GM18502 (cell line): ENCODE results near the gene CCDC30.

ENCODE experiments used
- ATAC-seq: cut with Tn5 transposase; IDR thresholded peaks from one replicate; pipeline ENCODE4 v1.9.1; 2021; ENCODE audit warnings: mild to moderate bottlenecking; ENCODE audit not compliant: unreplicated experiment, poor library complexity

The CCDC30 gene

DNA sequence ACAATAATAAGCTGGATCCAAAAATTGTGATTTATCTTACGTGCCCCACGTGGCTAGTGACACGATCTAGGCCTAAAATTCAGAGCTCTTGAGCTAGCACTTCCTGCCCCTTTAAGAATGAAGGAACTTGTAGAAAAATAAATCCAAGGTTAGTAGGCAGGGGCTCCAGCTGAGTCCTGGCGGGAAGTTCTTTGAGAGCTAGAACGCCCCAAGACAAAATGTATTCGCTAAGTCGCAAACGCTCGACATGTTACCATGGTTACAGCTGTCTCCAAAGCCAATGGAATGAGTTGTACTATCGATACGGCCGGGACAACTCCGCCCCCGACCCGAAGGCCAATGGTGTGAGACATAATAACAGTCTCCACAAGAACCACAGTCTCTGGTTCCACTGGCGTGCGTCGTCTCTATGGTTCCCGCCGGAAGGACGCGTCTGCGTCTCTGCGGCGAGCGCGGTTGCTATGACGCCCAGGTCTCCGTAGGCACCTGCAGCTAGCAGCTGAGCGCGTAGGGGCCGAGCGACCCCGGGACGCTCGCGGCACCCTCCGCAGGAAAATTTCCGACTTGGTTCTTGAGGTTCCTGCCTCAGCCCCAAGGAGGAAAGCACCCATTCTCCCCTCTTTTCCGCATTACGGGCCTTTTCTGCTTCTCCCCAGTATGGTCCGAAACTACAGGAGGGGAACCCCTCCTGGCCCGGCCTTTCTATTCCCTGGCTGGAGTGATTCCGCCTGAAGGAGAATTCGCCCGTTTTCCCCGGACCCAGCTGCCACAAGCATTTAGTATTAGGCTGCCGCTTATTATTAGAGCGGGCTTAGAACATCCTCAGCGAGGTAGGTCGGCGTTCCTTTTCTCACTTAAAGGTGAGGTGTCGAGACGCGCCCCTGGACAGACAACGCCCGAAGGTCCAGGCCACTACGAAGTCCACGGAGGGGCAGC lies at the start of gene CCDC30:
Gene CCDC30, plus strand, starts transcription at position 459 of the 936 bp plus-strand sequence. CDS start 17,266 bp downstream, outside the sequence.
- ATAC-seq: peak; percentile 98

DNA sequence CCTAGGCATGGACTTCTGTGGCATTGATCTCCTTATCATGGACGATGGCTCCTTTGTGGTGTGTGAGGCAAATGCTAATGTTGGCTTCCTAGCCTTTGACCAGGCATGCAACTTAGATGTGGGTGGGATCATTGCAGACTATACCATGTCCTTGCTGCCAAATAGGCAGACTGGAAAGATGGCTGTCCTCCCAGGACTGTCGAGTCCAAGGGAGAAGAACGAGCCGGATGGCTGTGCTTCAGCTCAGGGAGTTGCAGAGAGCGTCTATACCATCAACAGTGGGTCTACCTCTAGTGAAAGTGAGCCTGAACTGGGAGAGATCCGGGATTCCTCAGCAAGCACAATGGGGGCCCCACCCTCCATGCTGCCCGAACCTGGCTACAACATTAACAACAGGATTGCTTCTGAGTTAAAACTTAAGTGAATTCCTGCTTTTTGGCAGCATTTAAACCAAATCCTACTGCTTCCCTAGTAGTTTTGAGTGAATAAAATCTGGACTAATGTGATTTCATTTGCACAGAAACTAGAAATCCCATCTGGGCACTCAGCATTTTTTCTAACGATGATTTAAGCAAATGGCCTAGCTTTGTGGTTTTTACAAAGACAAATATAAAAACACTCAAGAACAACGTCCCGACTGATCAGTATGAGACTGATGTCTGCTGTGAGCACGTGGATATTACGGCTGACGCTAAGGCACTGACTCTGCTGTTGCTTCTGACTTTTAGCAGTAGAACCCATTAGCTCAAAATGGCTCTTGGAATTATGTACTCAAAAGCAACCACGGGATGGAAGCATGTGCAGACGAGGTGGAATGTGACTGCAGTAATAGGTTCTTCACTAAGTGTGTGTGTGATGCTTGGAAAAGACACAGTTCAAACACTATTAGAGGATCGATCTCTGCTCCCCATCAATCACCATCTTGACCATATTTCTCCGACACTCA lies 48.3 kb upstream of the CCDC30 start:
- no peak for ATAC-seq

DNA sequence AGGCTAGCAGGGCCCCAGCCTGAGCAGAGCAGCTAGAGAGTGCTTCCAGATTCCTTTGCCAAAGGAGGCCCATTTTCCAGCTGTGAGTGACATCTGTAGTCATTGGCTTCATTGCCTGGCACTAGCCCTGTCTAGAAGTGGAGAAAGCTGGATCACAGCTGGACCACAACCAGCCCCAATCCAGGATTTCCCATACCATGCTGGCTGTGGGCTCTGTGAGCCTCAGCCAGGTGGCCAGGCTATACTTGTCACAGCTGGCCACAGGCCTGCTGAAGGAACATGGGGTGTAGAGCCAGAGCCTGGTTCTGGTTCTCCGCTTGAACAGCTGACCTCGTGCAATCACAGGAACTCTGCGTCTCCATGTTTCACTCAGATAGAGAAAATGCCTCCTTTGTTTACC lies 45.9 kb upstream of the CCDC30 start:
- ATAC-seq: no peak

DNA sequence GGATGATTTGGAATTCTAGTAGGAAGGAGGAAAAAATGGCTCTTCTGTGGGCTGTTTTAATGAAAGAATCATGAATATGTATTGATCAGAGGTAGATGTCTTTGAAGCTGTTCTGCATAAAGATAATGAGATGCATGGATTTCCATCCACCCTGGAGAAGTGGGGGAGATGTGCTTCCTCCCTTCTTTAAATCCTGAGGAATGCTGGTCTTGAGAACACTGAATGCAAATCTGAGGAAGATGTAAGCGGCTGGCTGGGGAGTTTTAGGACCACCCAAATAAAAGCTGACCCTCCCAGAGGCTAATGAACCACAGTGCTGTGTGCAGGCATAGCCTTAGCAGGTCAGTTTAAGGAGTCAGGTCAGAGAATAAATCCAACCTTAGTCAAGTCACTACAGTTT lies 44.6 kb upstream of the CCDC30 start:
- no peak for ATAC-seq

DNA sequence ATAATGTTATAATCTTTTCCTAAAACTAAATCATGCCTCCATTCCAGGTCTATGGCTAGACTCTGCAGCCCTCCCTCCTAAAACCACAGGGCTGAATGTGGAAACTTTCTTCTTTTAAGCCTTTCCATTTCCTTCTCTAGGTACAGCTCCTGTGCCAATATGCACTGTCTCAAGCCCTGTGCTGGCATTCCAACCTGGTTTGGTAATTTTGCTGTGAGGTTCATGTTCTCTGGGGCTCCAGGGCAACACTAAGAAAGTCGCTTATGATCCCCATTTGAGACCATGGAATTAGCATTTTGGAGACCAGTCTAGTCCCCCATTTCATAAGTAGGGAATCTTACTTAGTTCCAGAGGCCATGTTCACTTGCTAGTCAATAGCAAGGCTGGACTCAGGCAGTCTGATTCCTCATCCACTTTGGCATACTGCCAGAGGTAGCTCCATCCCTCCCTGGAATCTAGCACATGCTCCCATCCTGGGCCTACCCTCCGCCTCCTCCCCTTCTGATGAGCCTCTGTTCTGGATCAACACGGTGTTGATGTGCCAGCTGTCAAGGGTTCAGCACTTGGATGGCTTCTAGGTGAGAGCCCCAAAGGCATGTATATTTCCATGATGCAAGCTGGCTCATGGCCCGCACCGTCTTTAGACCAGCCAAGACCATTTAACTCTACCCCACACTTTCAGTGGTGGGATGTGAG lies 43.8 kb upstream of the CCDC30 start:
- ATAC-seq: no peak

DNA sequence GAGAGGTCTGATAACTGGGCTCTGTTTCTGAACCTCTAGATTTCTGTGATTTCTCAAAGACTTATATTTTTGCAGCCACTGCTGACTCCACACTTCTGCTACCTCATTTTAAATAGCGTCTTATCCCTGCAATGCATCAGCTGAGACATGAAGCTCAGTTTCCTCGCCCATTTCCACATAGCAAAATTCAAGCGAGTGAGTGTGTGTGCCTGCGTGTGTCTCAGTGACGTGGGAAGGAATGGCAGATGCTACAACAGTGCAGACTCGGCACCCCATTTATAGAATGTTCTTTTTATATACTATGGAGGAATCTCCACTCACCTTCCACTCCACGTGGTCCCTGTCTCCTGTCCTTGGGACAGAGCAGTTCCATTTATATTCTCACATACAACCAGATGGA lies 43.0 kb upstream of the CCDC30 start:
- no peak for ATAC-seq

DNA sequence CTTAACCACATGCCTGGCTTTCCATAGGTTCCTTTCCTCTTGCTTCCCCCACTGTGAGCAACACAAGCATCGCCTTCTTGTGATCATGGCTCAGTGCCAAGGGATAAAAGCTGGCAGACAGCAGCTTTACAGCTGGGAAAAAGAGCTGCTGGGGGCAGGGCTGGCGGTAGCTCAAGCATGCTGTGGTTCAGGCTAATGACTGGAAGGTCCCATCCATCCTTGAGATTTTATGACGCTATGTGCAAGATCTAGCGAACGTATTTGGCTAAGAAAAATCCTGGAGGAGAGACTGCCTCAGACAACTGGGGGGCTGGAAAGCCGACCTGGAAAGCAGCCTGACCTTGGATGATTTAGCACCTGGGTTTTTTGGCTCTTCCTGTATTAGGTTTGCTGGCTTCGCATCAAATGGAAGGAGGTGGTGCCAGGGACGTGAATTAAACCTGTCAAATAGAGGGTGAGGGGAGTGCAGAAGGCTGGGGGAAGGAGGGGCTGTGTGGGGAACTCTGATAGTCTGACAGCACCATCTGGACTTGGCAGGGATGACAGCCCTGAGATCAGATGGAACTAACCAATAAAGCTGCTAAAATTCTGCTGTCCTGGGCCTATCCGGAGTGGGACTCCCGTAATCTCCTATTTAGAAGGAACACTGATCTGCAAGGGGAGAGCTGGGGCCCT lies 42.0 kb upstream of the CCDC30 start:
- ATAC-seq: no peak

DNA sequence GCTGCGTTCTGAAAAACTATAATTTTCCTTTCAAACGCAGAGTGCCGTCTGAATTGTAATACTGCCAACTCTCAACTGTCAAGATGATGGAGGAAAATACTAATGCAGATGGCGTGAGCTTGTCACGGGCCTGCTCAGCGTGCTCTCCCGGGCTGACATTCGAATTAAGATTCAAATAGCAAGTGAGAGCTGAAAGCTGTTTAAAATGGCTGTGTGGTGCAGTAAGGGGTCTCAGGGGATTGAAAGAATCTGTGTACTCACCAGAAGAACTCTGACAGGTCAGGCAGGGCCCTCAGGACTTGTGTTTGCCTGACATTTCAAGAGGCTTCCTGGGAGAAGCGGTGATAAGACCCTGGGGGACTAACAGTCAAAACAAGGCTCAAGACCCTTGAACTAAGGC lies 40.3 kb upstream of the CCDC30 start:
- no peak for ATAC-seq

DNA sequence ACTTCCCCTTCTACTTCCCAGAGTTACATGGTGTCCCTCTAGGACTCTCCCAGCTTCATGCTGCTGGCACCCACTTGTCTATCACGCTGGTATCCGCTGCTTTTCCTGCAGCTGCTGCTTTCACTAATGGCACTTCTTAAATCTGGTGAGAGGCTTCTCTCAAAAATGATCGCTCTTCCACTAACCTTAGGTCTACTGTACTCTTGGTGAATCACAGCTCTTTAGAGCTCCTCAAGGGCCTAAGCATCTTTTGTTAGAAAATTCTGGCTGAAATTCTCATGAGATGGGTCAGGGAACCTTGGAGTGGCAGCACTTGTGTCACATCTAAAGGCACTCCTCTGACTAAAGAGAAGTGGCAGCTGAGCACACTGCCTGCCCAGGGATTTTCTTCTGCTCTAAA lies 39.4 kb upstream of the CCDC30 start:
- ATAC-seq: no peak

DNA sequence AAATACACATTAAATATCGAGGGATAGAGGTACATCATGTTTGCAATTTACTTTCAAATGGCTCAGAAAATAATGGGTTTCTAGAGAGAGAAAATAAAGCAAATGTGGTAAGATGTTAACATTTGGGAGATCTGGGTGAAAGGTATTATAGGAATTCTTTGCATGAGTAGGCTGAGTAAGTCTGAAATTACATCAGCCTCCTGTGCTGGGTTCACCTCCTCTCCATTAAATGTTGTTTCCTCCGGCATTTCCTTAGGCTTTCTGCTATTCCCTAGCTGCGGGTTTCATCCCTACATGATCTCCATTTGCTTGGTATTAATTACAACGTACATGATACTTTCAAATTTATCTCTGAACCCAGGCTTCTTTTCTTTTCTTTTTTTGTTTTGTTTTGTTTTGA lies 38.9 kb upstream of the CCDC30 start:
- ATAC-seq: no peak

DNA sequence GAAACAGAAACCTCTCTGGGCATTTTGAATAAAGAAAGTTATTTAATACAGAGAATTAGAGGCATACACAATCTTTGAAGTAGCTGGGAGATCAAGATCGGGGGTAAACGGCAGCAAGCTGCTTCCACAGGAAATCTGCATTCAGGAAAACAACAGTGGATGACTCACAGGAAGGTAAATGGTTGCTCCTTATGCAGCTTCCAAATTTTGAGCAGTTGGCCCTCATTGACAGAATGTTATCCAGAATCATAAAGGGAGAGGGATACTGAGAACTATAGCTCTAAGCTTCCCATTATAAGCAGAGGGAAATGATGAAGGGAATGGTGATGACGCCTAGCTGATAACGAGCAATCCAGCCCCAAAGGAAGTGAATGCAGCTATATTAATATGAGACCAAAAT lies 35.8 kb upstream of the CCDC30 start:
- ATAC-seq: no peak

DNA sequence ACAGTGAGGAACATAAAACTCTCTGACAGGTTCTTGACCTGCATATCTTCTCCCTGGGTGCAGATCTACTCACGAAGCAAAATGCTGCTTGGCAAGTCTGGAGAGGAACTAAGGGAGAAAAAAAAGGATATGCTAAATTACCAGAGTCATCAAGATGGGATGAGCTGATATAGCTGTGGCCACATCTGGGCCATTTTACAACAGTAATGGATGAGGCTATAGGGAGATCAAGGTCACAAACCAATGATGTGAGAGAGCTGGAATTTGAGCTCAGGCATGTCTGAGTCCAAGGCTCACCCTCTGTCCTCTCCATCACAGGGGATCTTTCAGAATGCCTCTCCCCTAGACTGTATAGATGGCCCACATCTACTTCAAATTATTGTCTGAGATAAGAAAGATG lies 33.5 kb upstream of the CCDC30 start:
- no peak for ATAC-seq

DNA sequence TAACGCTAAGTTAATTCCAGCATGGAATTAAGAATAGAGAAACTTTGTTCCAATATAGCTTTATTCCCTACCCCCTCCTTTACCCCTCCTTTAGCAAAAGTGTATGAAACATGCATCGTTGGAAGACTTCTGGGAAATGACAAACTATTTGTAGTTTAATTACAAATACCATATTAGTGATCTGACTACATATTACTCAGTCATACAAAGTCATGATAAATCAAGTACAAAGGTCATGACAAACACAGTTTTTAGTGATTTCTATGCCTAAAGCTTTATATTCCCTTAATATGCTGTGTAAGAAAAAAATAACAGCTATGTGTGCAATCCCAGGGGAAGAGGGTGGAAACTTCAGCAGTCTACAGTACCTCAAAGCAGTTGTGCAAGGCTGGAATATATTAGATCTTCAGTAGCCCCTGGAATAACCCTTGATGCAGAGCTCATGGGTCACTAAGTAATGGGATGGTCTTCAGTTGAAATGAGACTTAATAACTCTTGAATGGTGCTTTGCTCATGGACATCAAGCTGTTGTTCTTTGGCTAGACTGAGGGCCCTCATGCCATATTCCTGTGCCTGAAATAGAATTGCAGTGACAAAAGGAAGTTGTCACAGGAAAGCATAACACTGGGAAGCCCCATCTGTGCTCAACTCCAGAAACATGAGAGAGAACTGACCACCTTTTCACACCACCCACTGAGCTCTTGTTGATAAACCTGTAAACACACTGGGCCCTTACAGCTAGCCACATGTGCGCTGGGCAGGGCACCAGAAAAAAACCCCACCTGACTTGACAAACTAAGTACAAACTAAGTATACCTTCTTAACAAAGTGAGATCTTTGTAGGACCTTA lies 32.6 kb upstream of the CCDC30 start:
- ATAC-seq: no peak

DNA sequence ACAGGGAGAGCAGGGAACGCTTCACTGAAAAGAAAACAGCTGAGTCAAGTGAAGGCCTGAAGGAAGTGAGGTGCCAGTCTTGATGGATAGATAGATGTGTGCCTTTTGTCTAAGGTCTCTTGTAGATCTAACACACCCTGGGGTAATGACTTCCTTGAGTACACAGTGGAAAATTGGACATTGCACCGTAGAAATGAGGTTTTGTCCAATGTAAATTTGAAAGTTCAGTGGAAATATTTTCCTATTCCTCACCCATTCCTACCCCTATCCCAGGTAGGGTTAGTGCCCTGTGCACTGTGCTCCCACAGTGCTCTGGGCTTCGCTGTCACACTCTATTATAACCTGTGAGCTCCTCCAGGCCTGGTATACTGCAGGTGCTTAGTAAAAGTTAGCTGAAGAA lies 31.6 kb upstream of the CCDC30 start:
- no peak for ATAC-seq

DNA sequence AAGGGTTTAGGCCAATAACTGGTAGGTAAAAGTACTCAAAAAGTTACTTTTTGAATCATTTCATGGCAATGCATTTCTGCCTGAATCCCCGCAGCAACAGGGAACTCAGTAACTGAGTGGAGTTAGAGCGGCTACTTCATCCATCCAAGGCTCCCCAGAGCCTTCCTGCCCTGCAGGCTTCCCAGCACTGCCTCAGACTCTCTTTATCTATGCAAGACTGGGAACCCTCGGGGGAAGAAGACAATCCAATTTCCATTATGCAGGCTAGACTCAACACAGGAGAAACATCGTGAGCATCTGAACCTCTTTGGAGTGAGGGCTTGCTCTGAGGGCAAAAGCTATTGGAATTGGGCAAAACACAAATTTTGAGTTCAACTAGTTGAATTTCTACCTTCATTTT lies 30.4 kb upstream of the CCDC30 start:
- no peak for ATAC-seq

DNA sequence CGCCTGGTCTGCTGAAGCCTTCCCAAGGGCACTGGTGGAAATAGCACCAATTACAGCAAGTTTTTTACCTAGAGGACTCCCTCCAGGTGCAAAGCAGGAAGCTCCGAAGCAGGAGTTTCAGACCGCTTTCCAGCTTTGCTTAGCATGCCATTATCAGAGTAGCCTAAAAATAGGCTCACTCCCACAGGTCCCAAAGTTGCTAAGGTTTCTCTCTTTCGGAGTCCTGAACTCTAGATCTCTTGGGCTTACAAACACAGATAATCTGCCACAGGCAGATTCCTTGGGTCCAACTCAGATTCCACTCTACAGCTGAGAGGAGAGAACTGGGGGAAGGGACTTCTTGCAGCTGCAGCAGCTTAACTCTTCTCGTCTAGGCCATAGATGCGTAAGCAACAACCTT lies 29.7 kb upstream of the CCDC30 start:
- ATAC-seq: no peak

DNA sequence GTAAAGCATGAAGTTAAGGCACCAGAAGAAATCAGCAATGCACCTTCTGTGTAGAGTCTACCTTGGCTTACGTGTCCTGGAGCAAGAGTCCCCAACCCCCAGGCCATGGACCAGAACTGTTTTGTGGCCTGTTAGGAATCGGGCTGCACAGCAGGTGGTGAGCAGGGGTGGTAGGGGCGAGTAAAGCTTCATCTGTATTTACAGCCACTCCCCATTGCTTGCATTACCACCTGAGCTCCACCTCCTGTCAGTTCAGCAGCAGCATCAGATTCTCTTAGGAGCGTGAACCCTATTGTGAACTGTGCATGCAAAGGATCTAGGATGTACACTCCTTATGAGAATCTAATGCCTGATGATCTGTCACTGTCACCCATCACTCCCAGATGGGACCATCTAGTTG lies 28.7 kb upstream of the CCDC30 start:
- ATAC-seq: no peak

DNA sequence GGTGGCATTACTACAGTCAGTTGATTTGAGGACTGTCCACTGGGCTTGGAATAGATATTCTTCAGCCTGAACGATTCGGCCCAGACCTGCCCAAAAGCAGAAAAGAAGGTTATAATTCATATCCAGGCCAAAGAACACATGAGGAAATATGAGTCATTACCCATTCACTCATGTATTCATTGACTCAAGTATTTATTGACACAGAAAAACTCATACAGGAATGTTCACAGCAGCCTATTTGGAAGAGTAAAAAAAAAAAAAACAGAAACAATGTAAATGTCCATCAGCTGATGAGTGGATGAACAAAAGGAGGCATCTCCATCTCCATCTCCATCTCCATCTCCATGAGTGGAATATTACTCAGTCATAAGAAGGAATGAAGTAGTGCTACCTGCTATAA lies 23.1 kb upstream of the CCDC30 start:
- ATAC-seq: no peak

DNA sequence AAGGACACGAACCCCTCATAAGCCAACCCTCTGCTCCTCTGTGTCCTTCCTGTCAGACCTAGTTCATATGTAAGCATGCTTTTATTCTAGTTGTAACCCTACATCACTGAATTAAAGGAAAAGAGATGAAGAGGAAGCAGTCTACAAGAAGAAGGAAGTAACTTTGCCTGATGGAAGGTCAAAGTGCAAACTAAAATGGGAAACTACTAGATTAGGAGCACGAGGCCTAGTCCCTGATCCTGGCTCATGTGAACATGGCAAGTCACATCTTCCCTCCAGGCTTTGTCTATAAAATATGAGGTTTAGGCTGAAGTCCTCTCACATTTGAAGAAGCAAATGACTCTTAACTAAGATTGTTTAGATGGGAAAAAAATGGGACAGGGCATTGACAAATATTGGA lies 20.4 kb upstream of the CCDC30 start:
- no peak for ATAC-seq
